Right atrium auricular region (tissue), 2 donors: ENCODE data around the gene CACNA2D3. TPM values are rescaled to one million over a fixed set of nuclear protein-coding genes. Genes with fewer than 3 reads are reported as not detected.

Experiments
- DNase-seq: peaks from one replicate; pipeline ENCODE4 v3.0.0-alpha.2; 2019; ENCODE audit warnings: low spot score
- H3K27ac ChIP-seq, 2 donors: fragments of 200-600 bp; sonication (generic); 1 replicate in 1 of 2; 2 replicates in 1 of 2; pipeline ENCODE4 v1.5.1; 2016 to 2019
- H3K27me3 ChIP-seq, 2 donors: fragments of 200-600 bp; sonication (generic); one replicate each; pipeline versions ENCODE4 v1.5.1 to v1.6.0; 2017 to 2019
- H3K36me3 ChIP-seq: fragments of 200-600 bp; sonication (generic); one replicate; pipeline ENCODE4 v1.5.1; 2016
- H3K4me1 ChIP-seq, 2 donors: fragments of 200-600 bp; sonication (generic); one replicate each; pipeline versions ENCODE4 v1.5.1 to v1.6.0; 2017 to 2019
- H3K4me3 ChIP-seq, 2 donors: fragments of 200-600 bp; sonication (generic); 1 replicate in 1 of 2; 2 replicates in 1 of 2; pipeline ENCODE4 v1.5.1; 2017 to 2019; ENCODE audit warnings: mild to moderate bottlenecking in 1 of 2, moderate library complexity in 1 of 2
- H3K9me3 ChIP-seq, 2 donors: fragments of 200-600 bp; sonication (generic); one replicate each; pipeline ENCODE4 v1.5.1; 2019
- total RNA-seq, 2 donors: library from RNA; depleted of rRNA; stranded (reverse); fragments of >200 nt; gene quantifications; one replicate each; pipeline ENCODE4 v1.1.0, GENCODE V29; 2016
- TF ChIP-seq, protein P1 (sequence below), 2 donors: fragments of 200-600 bp; sonication (generic); IDR thresholded peaks; one replicate each; pipeline ENCODE4 v1.5.1; 2019; ENCODE audit warnings: antibody characterized with exemption in 2 of 2

Gene CACNA2D3
- total RNA-seq, 2 donors from 2014 or later, result 10.9 to 17.2 TPM

DNA sequence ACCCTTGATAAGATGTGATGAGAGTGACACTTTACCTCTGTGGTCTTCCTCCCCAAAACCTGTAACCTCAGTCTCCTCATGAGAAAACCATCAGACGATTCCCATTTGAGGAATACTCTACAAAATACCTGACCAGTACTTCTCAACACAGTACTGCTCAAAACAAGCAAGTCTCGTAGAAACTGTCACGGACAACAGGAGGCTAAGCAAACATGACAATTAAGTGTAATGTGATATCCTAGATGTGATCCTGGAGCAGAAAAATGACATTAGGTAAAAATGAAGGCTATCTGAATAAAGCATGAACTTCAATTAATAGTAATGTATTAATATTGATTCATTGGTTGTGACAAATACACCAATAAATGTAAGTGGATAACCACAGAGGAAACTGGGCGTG, 113.6 kb downstream of the CACNA2D3 start:
- no peaks in the 10 kb centered on the region for H3K36me3 ChIP-seq
- H3K27ac ChIP-seq, result no peak overlapping the region
- TF ChIP-seq, protein P1, sequence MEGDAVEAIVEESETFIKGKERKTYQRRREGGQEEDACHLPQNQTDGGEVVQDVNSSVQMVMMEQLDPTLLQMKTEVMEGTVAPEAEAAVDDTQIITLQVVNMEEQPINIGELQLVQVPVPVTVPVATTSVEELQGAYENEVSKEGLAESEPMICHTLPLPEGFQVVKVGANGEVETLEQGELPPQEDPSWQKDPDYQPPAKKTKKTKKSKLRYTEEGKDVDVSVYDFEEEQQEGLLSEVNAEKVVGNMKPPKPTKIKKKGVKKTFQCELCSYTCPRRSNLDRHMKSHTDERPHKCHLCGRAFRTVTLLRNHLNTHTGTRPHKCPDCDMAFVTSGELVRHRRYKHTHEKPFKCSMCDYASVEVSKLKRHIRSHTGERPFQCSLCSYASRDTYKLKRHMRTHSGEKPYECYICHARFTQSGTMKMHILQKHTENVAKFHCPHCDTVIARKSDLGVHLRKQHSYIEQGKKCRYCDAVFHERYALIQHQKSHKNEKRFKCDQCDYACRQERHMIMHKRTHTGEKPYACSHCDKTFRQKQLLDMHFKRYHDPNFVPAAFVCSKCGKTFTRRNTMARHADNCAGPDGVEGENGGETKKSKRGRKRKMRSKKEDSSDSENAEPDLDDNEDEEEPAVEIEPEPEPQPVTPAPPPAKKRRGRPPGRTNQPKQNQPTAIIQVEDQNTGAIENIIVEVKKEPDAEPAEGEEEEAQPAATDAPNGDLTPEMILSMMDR (IDR thresholded peaks at IDR 0.05), result no peak
- no peaks in the 10 kb centered on the region for H3K9me3 ChIP-seq
- no peaks in the 10 kb centered on the region for H3K27me3 ChIP-seq
- H3K4me3 ChIP-seq, result no peak overlapping the region
- no peaks in the 10 kb centered on the region for H3K4me1 ChIP-seq
- no peak for DNase-seq

- H3K9me3 ChIP-seq, result no peaks in the 10 kb centered on the region
- no peak overlapping the region for H3K4me3 ChIP-seq
- TF ChIP-seq, protein P1 (IDR thresholded peaks at IDR 0.05), result no peak
- H3K27ac ChIP-seq, result no peak overlapping the region
- no peaks in the 10 kb centered on the region for H3K27me3 ChIP-seq
- no peak for DNase-seq
- no peaks in the 10 kb centered on the region for H3K4me1 ChIP-seq
- H3K36me3 ChIP-seq, result no peaks in the 10 kb centered on the region
Measured at GRCh38 chr3:54237109-54237508, 114.8 kb downstream of the CACNA2D3 start.

DNA sequence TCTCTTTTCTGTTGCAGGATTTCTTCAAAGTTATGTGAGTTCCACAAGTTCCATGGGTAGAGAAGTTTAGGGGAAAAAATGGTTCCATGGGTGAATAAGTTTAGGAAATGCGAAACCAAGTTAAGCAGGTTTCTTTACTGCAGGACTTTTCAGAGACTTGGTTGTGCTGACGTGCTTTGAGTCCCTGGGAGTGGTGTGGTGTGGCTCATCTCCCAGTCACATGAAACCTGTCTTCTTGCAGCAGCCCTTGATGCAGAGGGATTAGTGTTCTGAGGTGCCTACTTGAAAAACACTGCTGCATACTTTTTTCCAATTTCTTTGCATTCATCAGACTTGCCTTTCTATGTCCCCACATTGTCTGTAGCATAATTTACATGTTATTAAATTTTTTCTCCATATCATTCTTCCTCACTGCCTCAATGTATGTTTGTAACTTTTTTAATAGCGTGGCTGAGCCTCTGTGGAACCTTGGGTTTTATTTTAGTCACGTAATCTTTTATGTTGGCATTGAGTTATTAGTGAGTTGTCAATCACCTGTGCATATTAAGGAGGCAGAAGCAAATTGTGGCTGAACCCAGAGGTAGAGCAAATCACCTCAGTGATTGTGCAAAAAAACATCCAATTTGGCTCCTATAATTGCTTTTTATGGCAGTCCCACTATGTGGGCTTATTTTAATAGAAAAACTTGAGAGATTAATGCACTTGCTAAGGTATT, 115.6 kb downstream of the CACNA2D3 start:
- H3K4me3 ChIP-seq, result no peak overlapping the region
- no peaks in the 10 kb centered on the region for H3K4me1 ChIP-seq
- H3K27ac ChIP-seq, result no peak overlapping the region
- no peaks in the 10 kb centered on the region for H3K27me3 ChIP-seq
- TF ChIP-seq, protein P1 (IDR thresholded peaks at IDR 0.05), result no peak
- H3K36me3 ChIP-seq, result no peaks in the 10 kb centered on the region
- no peak for DNase-seq
- no peaks in the 10 kb centered on the region for H3K9me3 ChIP-seq

- DNase-seq, result no peak
- Histone ChIP-seq H3K9me3 (no peaks in the 10 kb centered on the region), H3K4me1 (no peaks in the 10 kb centered on the region), H3K27me3 (no peaks in the 10 kb centered on the region), H3K27ac (no peak overlapping the region), H3K36me3 (no peaks in the 10 kb centered on the region), H3K4me3 (no peak overlapping the region)
- TF ChIP-seq, protein P1 (IDR thresholded peaks at IDR 0.05), result no peak
Measured at GRCh38 chr3:54240309-54240708, 118.0 kb downstream of the CACNA2D3 start.

- TF ChIP-seq, protein P1 (IDR thresholded peaks at IDR 0.05), result no peak
- no peak overlapping the region for H3K27ac ChIP-seq
- DNase-seq, result no peak
- H3K27me3 ChIP-seq, result no peaks in the 10 kb centered on the region
- no peaks in the 10 kb centered on the region for H3K36me3 ChIP-seq
- H3K4me1 ChIP-seq, result no peaks in the 10 kb centered on the region
- H3K4me3 ChIP-seq, result peak overlapping the region; percentile 4 to 27
- no peaks in the 10 kb centered on the region for H3K9me3 ChIP-seq
Measured at GRCh38 chr3:54243056-54243931, 120.9 kb downstream of the CACNA2D3 start.
